Activated T-helper 17 cell treated with anti-CD3 and anti-CD28 coated beads, Interleukin-2, amount 50 U/mL, for 72 hours (primary cell): ENCODE measurements around the gene RPL28. TPM values are rescaled to one million over a fixed set of nuclear protein-coding genes. Genes with fewer than 3 reads are reported as not detected.
"Not testable (repeated sequence)": the region's sequence is repeated elsewhere in the genome, so short reads cannot be mapped to it uniquely, and the experiment has no call there.

Experiments
- ATAC-seq: fragments of 150-1000 bp; cut with Tn5 transposase; replicated peaks from 2 replicates; pipeline ENCODE4 v1.10.0; 2021; ENCODE audit warnings: mild to moderate bottlenecking, moderate library complexity
- H3K27ac Mint-ChIP-seq: one replicate; pipeline ENCODE4 v1.8.0; 2022; ENCODE audit warnings: mixed read lengths
- H3K27me3 Mint-ChIP-seq: one replicate; pipeline ENCODE4 v1.8.0; 2022; ENCODE audit warnings: mixed read lengths
- H3K36me3 Mint-ChIP-seq: one replicate; pipeline ENCODE4 v1.8.0; 2022; ENCODE audit warnings: low read depth, mild to moderate bottlenecking, mixed read lengths
- H3K4me1 Mint-ChIP-seq: one replicate; pipeline ENCODE4 v1.8.0; 2022; ENCODE audit warnings: mixed read lengths
- H3K4me3 Mint-ChIP-seq: one replicate; pipeline ENCODE4 v1.8.0; 2022; ENCODE audit warnings: mild to moderate bottlenecking, mixed read lengths
- H3K9me3 Mint-ChIP-seq: one replicate; pipeline ENCODE4 v1.8.0; 2022; ENCODE audit warnings: mixed read lengths
- total RNA-seq, 2 donors: library from RNA; stranded (reverse); gene quantifications; one replicate each; pipeline ENCODE4 v1.2.3, GENCODE V29; 2022

The RPL28 gene
- total RNA-seq, 2 donors from 2014 or later: 2,155 to 2,438 TPM

DNA sequence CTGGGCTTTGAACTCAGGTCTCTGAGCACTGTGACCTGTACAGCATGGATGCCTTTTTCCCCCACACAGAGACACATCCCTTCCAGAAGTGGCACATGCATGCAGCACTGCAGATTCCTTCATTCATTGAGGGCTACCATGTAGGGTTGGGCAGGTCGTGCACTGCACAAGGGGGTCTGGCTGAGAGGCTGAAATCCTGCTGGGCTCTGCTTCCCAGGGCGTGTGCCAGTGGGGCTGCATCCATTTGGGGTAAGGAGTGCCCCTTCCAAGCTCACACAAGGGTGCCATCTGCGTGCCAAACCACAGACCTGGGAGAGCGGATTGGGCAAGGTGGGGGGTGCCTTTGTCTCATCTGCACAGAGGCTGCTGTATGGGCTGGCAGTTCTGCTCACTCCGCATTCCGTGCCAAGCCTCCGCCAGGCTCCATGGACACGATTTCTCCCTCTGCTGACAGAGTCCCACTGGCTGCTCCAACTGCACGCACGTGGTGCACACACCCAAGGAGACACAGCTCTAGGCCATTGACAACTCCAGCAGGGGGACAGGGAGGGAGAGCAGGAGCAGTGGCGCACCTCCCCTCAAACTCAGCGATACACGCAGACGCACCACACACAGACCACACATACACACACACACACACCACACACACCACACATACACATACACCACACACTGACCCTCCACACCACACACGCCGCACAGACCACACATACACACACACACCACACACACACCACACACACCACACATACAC, 61.9 kb downstream of the RPL28 start:
- ATAC-seq: peak; percentile 47
- no peaks in the 10 kb centered on the region for H3K36me3 Mint-ChIP-seq
- H3K4me3 Mint-ChIP-seq: no peak overlapping the region
- H3K9me3 Mint-ChIP-seq: no peaks in the 10 kb centered on the region
- H3K4me1 Mint-ChIP-seq: no peaks in the 10 kb centered on the region
- H3K27ac Mint-ChIP-seq: no peak overlapping the region
- H3K27me3 Mint-ChIP-seq: peaks cover 42% of the 10 kb centered on the region

DNA sequence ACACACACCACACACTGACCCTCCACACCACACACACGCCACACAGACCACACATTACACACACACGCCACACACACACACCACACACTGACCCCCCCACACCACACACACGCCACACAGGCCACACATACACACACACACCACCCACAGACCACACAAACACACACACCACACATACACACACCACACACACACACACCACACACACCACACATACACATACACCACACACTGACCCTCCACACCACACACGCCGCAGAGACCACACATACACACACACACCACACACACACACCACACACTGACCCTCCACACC, 62.4 kb downstream of the RPL28 start:
- H3K36me3 Mint-ChIP-seq, H3K9me3 Mint-ChIP-seq, H3K4me3 Mint-ChIP-seq: not testable (repeated sequence)

DNA sequence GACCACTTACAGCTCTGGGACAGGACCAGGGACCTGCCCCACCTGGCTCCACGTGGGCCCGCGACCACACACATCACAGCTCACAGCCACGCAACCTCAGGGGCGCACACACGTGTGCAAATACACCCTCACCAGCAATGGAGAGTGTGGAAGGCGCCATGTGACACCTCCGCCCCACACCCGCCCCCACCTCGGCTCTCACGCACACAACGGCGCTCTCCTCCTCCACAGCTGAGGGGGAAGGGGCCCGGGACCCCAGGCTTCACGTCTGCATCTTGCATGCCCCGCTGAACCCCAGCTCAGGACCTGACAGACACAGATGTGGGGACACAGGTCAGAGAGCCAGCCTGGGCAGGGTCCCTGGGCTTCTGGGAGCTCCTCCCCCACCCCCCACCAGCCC, 63.7 kb downstream of the RPL28 start:
- H3K4me1 Mint-ChIP-seq: no peaks in the 10 kb centered on the region

More for the DNA sequence above, 62.4 kb downstream of the RPL28 start:
- not testable (repeated sequence) for ATAC-seq, H3K4me1 Mint-ChIP-seq, H3K27ac Mint-ChIP-seq
- H3K27me3 Mint-ChIP-seq: peaks cover 38% of the 10 kb centered on the region

DNA sequence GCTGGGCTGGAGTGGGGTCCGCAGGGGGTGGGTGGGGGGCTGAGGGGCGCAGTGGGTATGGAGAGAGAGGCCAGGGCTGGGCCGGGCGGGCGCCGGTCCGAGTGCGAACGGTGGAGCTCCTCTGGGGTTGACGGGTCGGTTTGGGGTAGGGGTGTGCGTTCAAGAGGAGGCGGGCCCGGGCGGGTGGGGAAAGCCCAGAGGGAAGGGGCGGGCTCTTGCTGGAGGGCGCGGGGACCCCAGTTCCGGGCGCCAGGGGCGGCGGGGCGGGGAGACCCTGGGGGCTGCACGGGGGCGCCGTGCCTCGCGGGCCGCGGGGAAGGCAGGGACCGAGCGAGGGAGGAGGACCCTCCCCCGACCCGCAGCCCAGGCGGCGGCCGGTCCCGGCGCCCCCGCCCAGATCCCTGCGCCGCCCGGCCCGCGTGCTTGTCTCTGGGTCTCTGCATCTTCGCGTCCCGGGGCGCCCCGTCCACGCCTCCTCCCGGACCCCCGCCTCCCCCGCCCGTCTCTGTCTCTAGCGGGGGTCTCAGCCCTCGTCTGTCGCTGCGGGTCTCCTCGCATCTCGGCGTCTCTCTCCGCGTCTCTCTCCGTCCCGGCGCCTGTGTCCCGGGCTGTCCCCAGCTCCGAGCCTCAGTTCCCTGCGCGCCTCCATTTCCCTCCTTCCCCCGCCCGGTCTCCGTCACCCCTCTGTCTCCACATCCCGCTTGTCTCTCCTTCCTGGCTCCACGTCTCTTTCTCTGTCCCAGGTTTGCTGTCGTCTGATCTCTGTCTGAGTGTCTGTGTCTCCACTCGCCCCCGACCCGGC, 65.6 kb downstream of the RPL28 start:
- Mint-ChIP-seq H3K9me3 (no peaks in the 10 kb centered on the region), H3K27me3 (peaks cover 18% of the 10 kb centered on the region), H3K4me3 (peak overlapping the region; percentile 51), H3K4me1 (no peaks in the 10 kb centered on the region), H3K36me3 (no peaks in the 10 kb centered on the region), H3K27ac (no peak overlapping the region)
- ATAC-seq: no peak

More for the DNA sequence above, 63.7 kb downstream of the RPL28 start:
- H3K27me3 Mint-ChIP-seq: peaks cover 29% of the 10 kb centered on the region
- no peaks in the 10 kb centered on the region for H3K9me3 Mint-ChIP-seq
- H3K36me3 Mint-ChIP-seq: no peaks in the 10 kb centered on the region
- no peak overlapping the region for H3K4me3 Mint-ChIP-seq
- no peak for ATAC-seq
- H3K27ac Mint-ChIP-seq: no peak overlapping the region

DNA sequence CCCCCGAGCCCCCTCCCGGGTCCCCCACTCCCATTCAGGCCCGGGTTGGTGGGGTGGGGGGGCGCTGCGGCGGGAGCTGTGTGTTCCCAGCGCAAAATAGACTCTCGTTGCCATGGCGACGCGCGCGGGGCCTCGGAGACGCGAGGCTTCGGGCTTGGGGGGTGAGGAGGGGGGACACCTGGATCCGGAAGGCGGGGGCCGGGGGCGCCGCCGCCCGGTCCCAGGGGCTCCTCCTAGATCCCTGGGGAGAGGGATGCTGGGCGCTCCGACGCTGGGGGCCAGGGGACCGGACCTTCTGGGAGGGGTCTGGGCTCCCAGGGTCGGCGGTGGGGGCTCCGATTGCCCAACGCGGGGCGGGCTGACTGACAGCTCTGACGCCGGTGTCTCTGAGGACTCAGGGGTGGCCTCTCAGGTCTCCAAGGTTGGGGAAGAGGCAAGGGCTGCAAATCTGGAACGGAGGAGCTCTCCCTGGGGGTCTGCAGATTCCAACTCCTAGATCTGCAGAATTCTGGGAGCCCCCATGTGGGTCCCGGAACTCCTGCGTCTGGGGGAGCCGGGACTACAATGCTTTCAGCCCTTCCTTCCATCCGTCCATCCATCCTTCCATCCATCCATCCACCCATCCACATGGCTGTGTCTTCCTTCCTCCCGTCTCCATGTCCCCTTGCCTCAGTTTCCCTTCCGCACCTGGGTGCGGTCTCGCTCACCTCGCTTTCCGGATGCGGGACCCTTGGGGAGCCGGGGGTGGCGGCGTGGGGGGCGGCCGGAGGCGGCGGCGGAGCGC, 66.4 kb downstream of the RPL28 start:
- peak overlapping the region; percentile 51 for H3K4me3 Mint-ChIP-seq
- H3K27ac Mint-ChIP-seq: no peak overlapping the region
- no peaks in the 10 kb centered on the region for H3K36me3 Mint-ChIP-seq
- H3K4me1 Mint-ChIP-seq: no peaks in the 10 kb centered on the region
- ATAC-seq: no peak
- H3K9me3 Mint-ChIP-seq: no peaks in the 10 kb centered on the region
- H3K27me3 Mint-ChIP-seq: peaks cover 18% of the 10 kb centered on the region

Other genes with a start within 250 kb of the RPL28 start
- not detected for gene TNNT1, start 236.7 kb upstream of the RPL28 start, total RNA-seq
- gene TNNI3, start 228.2 kb upstream of the RPL28 start, total RNA-seq: not detected
- gene DNAAF3, start 219.3 kb upstream of the RPL28 start, total RNA-seq: under 1 TPM in 1 of 2 donors, not detected in 1; 0.35 TPM
- gene SYT5, start 205.6 kb upstream of the RPL28 start, total RNA-seq: not detected
- not detected for gene PTPRH, start 176.4 kb upstream of the RPL28 start, total RNA-seq
- 10 to 100 TPM in 1 of 2 donors, 1 to 10 TPM in 1; 8.5 to 11.3 TPM for gene TMEM86B, start 157.2 kb upstream of the RPL28 start, total RNA-seq
- gene PPP6R1, start 126.9 kb upstream of the RPL28 start, total RNA-seq: 100 to 1,000 TPM; 156 to 319 TPM
- 10 to 100 TPM; 20.8 to 56.6 TPM for gene HSPBP1, start 105.8 kb upstream of the RPL28 start, total RNA-seq
- gene BRSK1, start 101.9 kb upstream of the RPL28 start, total RNA-seq: 10 to 100 TPM in 1 of 2 donors, 1 to 10 TPM in 1; 6.3 to 13.7 TPM
- under 1 TPM; 0.39 to 0.56 TPM for gene TMEM150B, start 60.6 kb upstream of the RPL28 start, total RNA-seq
- gene KMT5C, start 46.1 kb upstream of the RPL28 start, total RNA-seq: 10 to 100 TPM; 15.6 to 25.3 TPM
- gene COX6B2, start 31.2 kb upstream of the RPL28 start, total RNA-seq: under 1 TPM; 0.15 to 0.50 TPM
- not detected for gene GARIN5B, start 22.7 kb upstream of the RPL28 start, total RNA-seq
- gene IL11, start 15.5 kb upstream of the RPL28 start, total RNA-seq: under 1 TPM; 0.15 to 0.95 TPM
- gene TMEM190, start 9.1 kb upstream of the RPL28 start, total RNA-seq: not detected
- gene TMEM238, start 1.6 kb upstream of the RPL28 start, total RNA-seq: 10 to 100 TPM in 1 of 2 donors, 1 to 10 TPM in 1; 7.2 to 11.5 TPM
- gene UBE2S, start 21.9 kb downstream of the RPL28 start, total RNA-seq: 100 to 1,000 TPM; 183 to 343 TPM
- under 1 TPM in 1 of 2 donors, not detected in 1; 0.11 TPM for gene SHISA7, start 57.4 kb downstream of the RPL28 start, total RNA-seq
- gene ISOC2, start 75.7 kb downstream of the RPL28 start, total RNA-seq: 10 to 100 TPM; 21.2 to 39.5 TPM
- gene C19orf85, start 78.8 kb downstream of the RPL28 start, total RNA-seq: not detected
- 10 to 100 TPM; 11.1 to 11.3 TPM for gene ZNF628, start 90.7 kb downstream of the RPL28 start, total RNA-seq
- 10 to 100 TPM in 1 of 2 donors, 1 to 10 TPM in 1; 7.1 to 12.3 TPM for gene NAT14, start 99.3 kb downstream of the RPL28 start, total RNA-seq
- gene SSC5D, start 102.5 kb downstream of the RPL28 start, total RNA-seq: under 1 TPM; 0.41 to 0.69 TPM
- gene SBK2, start 151.2 kb downstream of the RPL28 start, total RNA-seq: not detected
- gene SBK3, start 159.6 kb downstream of the RPL28 start, total RNA-seq: not detected
- 1 to 10 TPM; 4.7 to 6.5 TPM for gene ZNF579, start 194.9 kb downstream of the RPL28 start, total RNA-seq
- gene FIZ1, start 213.6 kb downstream of the RPL28 start, total RNA-seq: 10 to 100 TPM in 1 of 2 donors, 1 to 10 TPM in 1; 8.7 to 12.9 TPM
- 10 to 100 TPM; 20.1 to 25.3 TPM for gene ZNF524, start 214.4 kb downstream of the RPL28 start, total RNA-seq
- gene ZNF865, start 219.7 kb downstream of the RPL28 start, total RNA-seq: 10 to 100 TPM; 11.9 to 13.2 TPM
- gene ZNF784, start 238.6 kb downstream of the RPL28 start, total RNA-seq: 1 to 10 TPM; 4.6 to 5.3 TPM